ENCODE results near the gene LTF. TPM values are rescaled to one million over a fixed set of nuclear protein-coding genes. Genes with fewer than 3 reads are reported as not detected.

LTF gene
- polyA plus RNA-seq, 10 donors = 1.2 to 3.9 (median 1.9) TPM

GRCh38 chr3:46469680-46470357 lies 5.1 kb upstream of the LTF start:
- DNase-seq = no peak

DNA sequence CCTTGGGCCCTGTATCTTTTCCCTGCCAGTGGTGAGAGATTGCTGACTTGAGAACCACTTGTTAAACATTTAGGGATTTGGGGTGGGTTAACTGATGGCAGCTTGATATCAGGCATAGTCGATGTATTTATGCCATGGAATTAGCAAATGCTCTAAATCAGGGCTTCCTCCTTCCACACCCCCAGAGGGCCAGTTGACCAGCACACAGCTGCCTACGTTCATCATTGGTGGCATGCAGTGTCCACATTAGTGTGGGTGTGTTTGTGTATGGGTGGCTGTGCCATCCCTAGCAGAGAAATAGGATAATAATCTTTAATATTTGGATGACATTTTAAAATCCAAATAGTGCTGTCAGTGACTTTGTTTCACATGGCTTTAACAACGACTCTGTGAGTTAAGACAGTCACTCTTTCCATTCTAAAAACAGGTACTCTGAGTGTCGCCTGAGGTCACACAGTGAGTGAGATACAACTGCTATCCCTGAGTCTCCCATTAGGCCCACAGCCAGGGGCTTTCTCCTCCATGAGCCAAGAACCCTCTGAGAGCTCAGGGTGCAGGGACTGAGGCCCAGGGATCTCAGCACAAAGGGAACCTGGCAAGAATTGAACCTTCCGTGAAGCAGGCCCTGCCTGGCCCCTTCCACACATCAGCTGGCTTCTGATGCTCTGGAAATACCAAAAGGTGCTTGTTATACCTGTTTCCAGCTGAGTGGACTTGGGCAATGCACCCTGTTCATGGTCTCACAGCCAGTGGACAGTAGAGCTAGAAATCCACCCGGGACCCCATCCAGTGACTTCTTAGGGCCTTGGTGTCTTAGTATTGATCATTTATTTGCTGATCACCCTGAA lies 4.3 kb upstream of the LTF start:
- no peak for DNase-seq

DNA sequence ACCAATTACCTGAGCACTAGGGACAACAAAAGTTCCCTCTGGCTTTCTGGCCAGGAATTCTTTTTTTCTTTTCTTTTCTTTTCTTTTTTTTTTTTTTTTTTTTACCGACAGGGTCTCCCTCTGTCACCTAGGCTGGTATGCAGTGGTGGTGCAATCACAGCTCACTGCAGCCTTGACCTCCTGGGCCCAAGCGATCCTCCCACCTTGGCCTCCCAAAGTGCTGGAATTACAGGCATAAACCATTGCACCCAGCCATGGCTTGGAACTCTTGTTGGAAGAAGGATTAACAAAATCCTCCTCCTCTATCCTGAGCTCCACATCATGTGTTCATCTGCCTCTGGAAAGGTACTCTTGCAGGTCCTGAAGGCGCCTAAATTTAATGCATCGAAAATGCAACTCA lies 2.9 kb upstream of the LTF start:
- DNase-seq = no peak

DNA sequence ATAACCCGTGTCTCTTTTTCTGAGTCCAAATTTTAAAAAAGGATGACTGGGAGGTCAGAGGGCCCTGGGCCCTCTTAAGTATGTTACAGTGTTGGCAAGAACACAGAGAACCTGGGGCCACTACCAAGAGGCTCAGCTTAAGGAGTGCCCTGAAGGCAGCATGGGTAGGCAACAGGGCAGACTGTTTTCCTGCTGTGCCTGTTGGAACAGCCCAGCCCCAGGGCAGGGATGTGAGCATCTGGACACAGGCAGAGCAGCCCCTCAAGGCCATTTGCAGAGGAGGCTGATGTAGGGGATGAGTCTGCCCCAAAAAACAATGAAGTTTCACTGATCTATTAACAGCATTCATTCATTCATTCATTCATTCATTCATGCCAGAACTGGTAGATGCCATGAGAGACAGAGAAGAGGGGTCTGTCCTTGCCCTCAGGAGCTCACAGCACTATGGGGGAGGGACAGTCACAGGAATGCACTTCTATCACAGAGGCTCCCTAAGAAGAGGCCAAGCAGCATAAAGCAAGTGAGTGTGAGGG lies 2.2 kb upstream of the LTF start:
- DNase-seq = no peak

DNA sequence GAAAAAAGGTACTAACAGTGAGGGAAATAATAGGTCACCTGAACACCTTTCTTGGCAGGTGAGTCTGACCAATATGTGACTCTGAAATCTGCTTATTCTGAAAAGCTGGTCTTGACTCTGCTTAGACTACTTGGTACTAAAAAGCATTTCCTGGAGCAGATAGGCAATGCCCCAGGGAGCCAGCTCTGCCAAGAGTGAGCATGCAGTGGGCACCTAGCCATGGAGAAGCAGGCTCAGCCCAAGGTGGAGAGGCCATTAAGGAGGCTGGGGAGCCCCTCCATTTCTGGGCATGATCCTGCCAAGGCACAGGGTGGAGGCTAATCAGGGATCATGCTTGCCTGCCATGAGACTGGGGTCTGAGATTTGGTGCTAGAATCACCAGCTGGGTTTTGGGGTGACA lies 1.6 kb upstream of the LTF start:
- no peak for DNase-seq

DNA sequence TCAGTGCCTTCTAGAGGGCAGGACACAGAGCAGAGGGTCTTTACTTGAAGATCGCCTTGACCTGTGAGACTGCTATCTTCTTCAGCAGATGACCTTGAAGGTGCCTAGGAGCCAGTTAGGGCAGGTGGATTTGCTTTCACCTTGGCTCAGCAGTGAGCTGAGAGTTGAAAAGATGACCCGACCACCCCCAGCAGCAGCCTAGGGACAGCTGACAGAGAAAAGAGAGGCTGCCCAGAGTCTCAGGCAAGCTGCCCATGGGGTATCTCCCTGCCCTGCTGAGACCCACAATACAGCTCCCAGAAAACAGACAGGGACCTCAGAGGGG lies 453 bp upstream of the LTF start:
- DNase-seq = no peak

GRCh38 chr3:46463868-46464241 lies 850 bp downstream of the LTF start:
- DNase-seq = no peak

DNA sequence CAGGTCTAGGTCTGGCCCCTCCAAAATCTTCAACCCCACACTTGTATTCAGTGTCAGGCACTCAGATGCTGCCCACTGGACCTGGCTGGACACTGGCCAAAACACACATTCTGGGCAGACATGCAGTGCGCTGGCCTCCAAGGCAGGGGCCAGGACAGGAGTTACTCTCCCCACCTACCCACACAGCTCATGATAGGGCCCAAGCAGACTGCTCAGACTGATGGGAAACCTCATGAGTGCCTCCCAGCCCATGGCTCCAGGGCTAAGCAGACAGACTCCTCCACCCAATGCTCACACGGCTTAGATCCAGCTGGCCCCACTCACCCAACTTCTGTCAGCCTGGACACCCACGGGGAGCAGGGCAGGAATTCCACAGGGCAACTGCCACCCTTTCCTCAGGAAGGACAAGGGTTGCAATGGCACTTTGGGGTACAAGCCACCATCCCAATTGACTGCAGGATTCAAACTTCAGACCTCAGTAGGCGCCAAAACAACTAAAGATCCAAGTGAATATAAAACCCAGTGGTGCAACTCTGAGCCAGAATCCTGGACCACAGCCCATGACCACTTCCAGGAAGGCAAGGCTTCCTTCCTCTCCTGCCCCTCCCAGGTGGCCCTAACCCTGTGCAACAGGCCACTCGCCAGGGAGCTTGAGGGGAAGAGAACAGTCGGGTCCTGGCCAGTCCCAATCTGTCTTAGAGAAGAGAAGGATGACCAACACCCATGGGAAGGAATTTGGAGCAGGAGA lies 1.4 kb downstream of the LTF start:
- DNase-seq = no peak

DNA sequence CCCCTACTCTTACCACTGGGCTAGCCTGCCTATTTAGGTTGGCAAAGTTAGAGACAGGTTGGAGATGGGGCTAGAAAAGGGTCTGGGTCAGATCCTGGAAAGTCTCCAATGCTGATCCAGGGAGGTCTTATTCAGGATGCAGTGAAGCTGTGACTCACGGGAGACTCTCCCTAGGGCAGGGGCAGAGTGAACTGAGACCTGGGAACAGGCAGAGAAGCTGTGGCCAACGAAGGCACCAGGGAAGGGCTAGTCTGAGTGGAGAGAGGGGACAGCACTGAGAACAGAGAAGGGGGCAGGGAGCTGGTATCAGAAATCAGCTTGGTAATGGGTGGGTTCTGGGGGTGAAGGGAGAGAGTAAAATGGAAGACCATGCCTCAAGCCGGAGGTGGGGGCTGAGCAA lies 2.2 kb downstream of the LTF start:
- DNase-seq = no peak

DNA sequence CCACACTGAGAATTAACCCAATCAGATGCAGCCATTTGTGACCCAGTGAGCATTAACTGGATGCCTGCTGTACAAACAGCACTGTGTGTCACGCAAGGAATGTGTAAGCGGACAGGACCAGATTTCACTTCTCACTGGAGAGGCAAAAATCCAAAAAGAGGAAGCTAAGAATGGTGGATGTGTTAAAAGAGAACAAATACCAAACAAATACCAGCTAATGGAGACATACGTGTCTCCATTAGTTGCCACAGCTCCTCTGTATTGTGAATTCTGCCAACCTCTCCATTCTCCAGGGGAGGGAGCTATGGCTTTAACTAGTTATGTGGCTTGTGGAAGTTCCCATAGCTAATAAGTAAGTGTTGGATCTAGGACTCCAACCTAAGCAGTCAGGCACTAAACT lies 2.6 kb downstream of the LTF start:
- DNase-seq = no peak

- DNase-seq = no peak
These were observed 4.7 kb downstream of the LTF start for GRCh38 chr3:46460051-46460450.

DNA sequence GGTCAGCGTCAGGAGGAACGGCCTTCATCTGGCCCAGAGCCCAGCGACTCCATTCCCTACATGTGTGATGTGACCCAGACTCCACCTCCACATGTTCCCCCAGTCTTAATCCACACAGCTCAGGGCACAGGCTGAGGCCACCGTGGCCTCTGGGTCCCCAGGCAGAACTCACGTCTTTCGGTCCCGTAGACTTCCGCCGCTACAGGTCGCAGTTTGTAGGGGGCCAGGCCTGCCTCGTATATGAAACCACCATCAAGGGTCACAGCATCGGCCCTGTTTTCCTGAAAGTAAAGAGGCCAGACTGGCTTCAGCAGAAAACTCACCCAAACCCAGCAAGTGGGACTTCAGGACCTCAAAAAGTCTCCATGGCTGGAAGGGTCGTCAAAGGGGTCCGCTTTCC lies 8.6 kb downstream of the LTF start:
- no peak for DNase-seq

GRCh38 chr3:46455231-46456115 lies 9.2 kb downstream of the LTF start:
- no peak for DNase-seq

- DNase-seq = no peak
These were observed 10.1 kb downstream of the LTF start for GRCh38 chr3:46454606-46455005.

GRCh38 chr3:46454209-46454595 lies 10.5 kb downstream of the LTF start:
- DNase-seq = no peak

DNA sequence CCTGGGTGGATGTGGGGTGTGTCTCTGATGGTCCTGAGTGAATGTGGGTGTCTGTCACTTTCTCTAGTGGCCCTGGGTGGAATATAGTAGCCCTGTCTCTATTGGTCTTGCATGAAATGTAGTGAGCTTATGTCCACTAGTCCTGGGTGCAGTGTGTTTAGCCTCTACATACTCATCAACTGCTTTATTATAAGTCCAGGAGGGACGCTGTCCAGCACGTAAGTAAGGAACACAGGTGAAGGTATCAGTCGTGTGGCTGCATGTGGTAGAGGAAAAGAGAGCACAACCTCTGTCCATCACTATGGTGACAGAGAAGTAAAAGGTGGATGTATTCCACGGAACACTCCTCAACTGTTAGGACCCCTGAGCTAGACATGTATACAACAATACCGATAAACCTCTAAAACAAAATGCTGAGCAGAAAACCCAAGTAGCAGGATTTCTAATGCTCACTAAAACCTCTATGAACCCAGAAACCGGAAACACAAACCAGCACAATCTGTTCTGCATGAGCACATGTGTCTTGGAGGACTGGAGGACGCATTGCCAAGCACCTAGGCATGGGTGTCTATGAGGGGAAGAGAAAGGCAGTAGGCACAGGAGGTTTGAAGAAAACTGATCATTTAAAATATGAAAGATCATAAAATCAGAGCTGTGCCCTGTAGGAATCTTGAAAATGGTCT lies 11.0 kb downstream of the LTF start:
- no peak for DNase-seq

DNA sequence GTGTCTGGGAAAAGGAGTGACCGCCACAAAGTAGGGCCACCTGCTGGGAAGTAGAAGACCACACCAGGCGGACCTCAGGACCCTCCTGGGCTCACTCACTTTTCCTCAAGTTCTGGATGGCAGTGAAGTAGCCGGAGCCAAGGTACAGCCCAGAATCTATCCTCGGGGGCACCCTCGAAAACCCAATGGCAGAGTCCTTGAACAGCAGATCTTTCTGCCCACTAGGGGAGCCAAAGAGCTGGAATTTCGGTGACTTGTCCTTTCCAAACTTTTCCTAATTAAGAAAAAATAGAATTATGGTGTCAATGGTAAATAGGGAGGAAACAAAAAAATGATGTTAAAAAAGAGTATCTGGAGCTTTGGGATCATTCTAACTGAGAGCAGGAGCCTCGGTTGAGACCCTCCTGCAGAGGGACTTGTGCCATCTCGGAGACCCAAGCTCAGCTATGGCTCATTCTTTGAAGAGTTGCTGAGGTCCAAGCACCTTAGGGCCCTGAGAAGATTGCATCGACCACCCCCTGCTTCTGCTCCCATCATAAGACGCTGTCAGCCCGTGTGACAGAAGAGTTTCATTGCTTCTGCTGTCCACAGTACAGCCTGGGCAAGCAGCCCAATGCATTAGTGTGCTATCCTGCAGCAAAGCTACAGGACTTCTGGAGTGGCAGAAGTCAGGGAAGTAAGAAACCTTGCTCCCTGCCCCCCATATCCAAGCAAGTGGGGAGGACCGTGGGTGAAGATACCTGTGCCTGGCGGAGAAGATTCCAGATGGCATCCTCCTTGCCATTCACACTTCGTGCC lies 14.8 kb downstream of the LTF start:
- DNase-seq = no peak

DNA sequence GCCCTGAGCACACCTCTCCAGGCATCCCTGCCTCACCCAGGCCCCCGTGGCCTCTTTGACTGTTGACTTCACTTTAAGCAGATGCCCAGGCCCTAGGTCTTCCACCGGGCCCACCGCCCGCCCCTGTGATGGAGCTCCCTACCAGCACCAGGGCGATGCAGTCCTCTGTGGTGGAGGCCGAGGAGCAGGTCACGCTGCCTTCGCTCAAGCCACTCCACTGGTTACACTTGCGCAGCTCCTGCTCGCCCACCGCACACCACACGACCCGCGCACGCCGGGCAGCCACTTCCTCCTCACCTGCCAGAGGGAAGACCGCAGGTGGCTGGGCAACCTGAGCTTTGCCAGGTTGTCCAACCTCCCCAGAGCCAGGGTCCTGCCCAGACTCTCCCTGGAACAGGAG lies 16.0 kb downstream of the LTF start:
- DNase-seq = no peak

DNA sequence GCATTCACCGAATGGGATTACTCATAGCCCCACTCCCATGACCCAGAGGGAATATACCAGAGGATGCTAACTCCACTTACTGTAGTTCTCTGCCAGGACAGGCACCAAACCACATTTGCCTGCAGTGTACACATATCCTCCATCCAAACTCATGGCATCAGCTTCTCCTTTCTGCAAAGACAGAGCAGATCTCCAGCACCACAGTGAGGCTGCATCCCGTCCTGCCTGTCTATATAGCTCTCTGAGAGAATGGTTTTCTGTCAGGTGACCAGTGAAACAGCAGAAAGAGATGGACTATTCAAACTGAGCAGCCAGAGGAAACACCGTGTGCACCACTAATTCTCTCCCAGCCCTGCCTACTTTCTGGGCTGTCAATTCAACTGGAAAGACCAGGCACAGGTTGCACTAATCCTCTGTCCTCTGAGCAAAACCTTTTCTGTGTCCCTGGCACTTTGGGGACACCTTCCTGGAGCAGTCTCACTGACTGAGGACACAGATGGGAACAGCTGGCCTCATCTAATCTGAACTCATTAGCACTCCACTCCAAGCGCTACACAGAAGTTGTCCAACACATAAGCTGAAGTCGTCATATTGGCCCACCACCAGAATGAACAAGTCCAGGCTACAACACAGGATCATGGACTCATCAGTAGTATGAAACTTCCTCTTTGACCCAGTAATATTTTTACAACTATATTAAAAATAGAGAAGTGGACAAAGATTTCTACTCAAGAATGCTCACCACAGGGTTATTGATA lies 17.3 kb downstream of the LTF start:
- peak in 1 of 3 donors; percentile 10 for DNase-seq
